H1 (cell line): ENCODE results near the gene GRAMD4. TPM values are rescaled to one million over a fixed set of nuclear protein-coding genes. Genes with fewer than 3 reads are reported as not detected.

Source experiments
- POU5F1 ChIP-seq: IDR thresholded peaks from 2 replicates; pipeline ENCODE4 v1.6.1; 2011; ENCODE audit warnings: low read depth, mild to moderate bottlenecking, low read length, moderate library complexity
- polyA plus RNA-seq, 7 experiments: library from polyadenylated mRNA; depleted of rRNA in 3 of 7; stranded (reverse) in 5 of 7; unstranded in 2 of 7; fragments of >200 nt in 5 of 7; fragments of 200-250 nt in 2 of 7; gene quantifications; 1 replicate in 5 of 7; 2 replicates in 1 of 7; 4 replicates in 1 of 7; pipeline versions ENCODE4 v1.2.1 to v1.2.3, GENCODE V29; 2011 to 2013; ENCODE audit warnings: missing spikeins in 2 of 7, mixed read lengths in 2 of 7
- total RNA-seq: library from RNA; stranded (reverse); fragmentation: NEBNext Ultra II Directional; extraction: Animal tissue kit (Norgen Biotek cat#: 25700); gene quantifications from 2 replicates; pipeline ENCODE4 v1.2.1, GENCODE V29; 2021

GRAMD4 gene
- total and polyA plus RNA-seq, 2 of the 8 experiments (the other 6 are each of a cell fraction or from before 2014, with no cell fraction given) = 7.9 to 25.6 TPM

GRCh38 chr22:46577368-46578249 is 42.6 kb upstream of the GRAMD4 start (continued):
- TF ChIP-seq POU5F1 = no peak
